PC-9 (cell line): ENCODE results near the gene PAIP1. TPM values are rescaled to one million over a fixed set of nuclear protein-coding genes. Genes with fewer than 3 reads are reported as not detected.
"Not testable (repeated sequence)": the region's sequence is repeated elsewhere in the genome, so short reads cannot be mapped to it uniquely, and the experiment has no call there.

Experiments
- BruUV-seq: library from RNA; stranded (reverse); fragments of 400-500 nt; replicated peaks from 2 replicates; lab custom pipeline; 2021; lab: Mats Ljungman, UMichigan
- CTCF ChIA-PET: fragments of 300-600 bp; sonication (Branson Sonifier 250); formaldehyde crosslinking; loops from one replicate; lab custom pipeline; 2022; ENCODE audit warnings: antibody characterized with exemption; lab: Charles Lee
- POLR2A ChIA-PET: fragments of 300-600 bp; sonication (Branson Sonifier 250); formaldehyde crosslinking; loops from one replicate; lab custom pipeline; 2022; ENCODE audit warnings: antibody characterized with exemption; ENCODE audit not compliant: unreplicated experiment; lab: Charles Lee
- DNase-seq, 2 experiments: peaks; one replicate each; pipeline versions ENCODE4 v3.0.0 to v3.0.0-alpha.2; 2015 to 2022; ENCODE audit warnings: mixed read lengths in 1 of 2
- H2AFZ ChIP-seq: fragments of 200-600 bp; sonication (generic); 2 replicates; pipeline ENCODE4 v1.8.1; 2017; ENCODE audit warnings: antibody characterized with exemption
- H3F3A ChIP-seq: fragments of 200-600 bp; sonication (generic); 2 replicates; pipeline ENCODE4 v1.8.1; 2017; ENCODE audit warnings: antibody characterized with exemption, mild to moderate bottlenecking, low read depth; ENCODE audit not compliant: insufficient read depth
- H3K27ac ChIP-seq: fragments of 200-600 bp; sonication (generic); 2 replicates; pipeline ENCODE4 v1.6.1; 2016; ENCODE audit warnings: mixed run types
- H3K27me3 ChIP-seq: fragments of 200-600 bp; sonication (generic); 2 replicates; pipeline ENCODE4 v1.6.1; 2016; ENCODE audit warnings: low read depth, mixed run types; ENCODE audit not compliant: insufficient read depth
- H3K36me3 ChIP-seq: fragments of 200-600 bp; sonication (generic); 2 replicates; pipeline ENCODE4 v1.6.1; 2016; ENCODE audit warnings: low read depth, mixed run types
- H3K4me1 ChIP-seq: fragments of 200-600 bp; sonication (generic); replicated peaks from 2 replicates; pipeline ENCODE4 v1.6.1; 2016; ENCODE audit warnings: mixed run types; ENCODE audit not compliant: insufficient read depth
- H3K4me2 ChIP-seq: fragments of 200-600 bp; sonication (generic); 2 replicates; pipeline ENCODE4 v1.6.1; 2017; ENCODE audit warnings: mixed run types
- H3K4me3 ChIP-seq: fragments of 200-600 bp; sonication (generic); 2 replicates; pipeline ENCODE4 v1.6.1; 2016; ENCODE audit warnings: mixed run types
- H3K79me2 ChIP-seq: fragments of 200-600 bp; sonication (generic); 2 replicates; pipeline ENCODE4 v1.6.1; 2017; ENCODE audit warnings: low read depth, mixed run types
- H3K9me2 ChIP-seq: fragments of 200-600 bp; sonication (generic); 2 replicates; pipeline ENCODE4 v1.8.1; 2017; ENCODE audit warnings: mild to moderate bottlenecking; ENCODE audit not compliant: insufficient read depth
- H3K9me3 ChIP-seq: fragments of 200-600 bp; sonication (generic); 2 replicates; pipeline ENCODE4 v1.8.1; 2016; ENCODE audit warnings: low read depth; ENCODE audit not compliant: insufficient read depth
- H4K20me1 ChIP-seq: fragments of 200-600 bp; sonication (generic); 2 replicates; pipeline ENCODE4 v1.8.1; 2017; ENCODE audit not compliant: insufficient read depth
- EZH2 ChIP-seq: fragments of 200-600 bp; sonication (generic); IDR thresholded peaks from 2 replicates; pipeline ENCODE4 v1.8.0; 2017; ENCODE audit warnings: antibody characterized with exemption, low read depth
- intact Hi-C: fragments of 100-400 bp; cut with micrococcal nuclease; formaldehyde crosslinking; loops from one replicate; pipeline ENCODE4 v1.10.0; 2022; ENCODE audit not compliant: unreplicated experiment
- total RNA-seq: library from RNA; stranded (reverse); gene quantifications from 2 replicates; pipeline ENCODE4 v1.2.3, GENCODE V29; 2021
- TF ChIP-seq, protein P1 (sequence below): fragments of 200-600 bp; sonication (generic); conservative IDR thresholded peaks from 2 replicates; pipeline ENCODE4 v1.6.1; 2017; ENCODE audit warnings: mixed run types, antibody characterized with exemption, mild to moderate bottlenecking, moderate library complexity

PAIP1 gene
- total RNA-seq, 1 experiment from 2014 or later = 191 TPM

DNA sequence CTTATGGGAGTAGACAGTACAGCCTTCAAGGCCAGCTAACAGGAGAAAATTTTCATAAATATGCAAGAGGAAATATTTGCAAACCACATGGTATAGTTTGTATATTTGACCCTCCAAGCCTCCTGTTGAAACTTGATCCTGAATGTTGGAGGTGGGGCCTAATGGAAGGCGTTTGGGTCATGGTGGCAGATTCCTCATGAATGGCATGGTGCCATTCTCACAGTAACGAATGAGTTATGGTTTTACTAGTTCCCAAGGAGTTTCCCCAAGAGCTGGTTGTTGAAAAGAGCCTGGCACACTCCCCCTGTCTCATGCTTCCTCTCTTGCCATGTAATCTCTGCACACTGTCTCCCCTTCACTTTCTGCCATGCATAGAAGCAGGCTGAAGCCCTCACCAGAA lies 3.3 kb upstream of the PAIP1 start:
- Histone ChIP-seq H3K27me3 (no peaks in the 10 kb centered on the region), H3K4me3 (no peak overlapping the region), H3K36me3 (peaks cover 6% of the 10 kb centered on the region; the same call in 1 of the 2 replicates), H3K79me2 (peaks cover 13% of the 10 kb centered on the region), H3K27ac (no peak overlapping the region), H3K4me2 (no peak overlapping the region), H4K20me1 (peaks cover under 1% of the 10 kb centered on the region; the same call in 1 of the 2 replicates), H3K9me3 (no peaks in the 10 kb centered on the region), H2AFZ (no peak overlapping the region), H3F3A (peaks cover 18% of the 10 kb centered on the region; the same call in 1 of the 2 replicates), H3K4me1 (peaks cover 15% of the 10 kb centered on the region), H3K9me2 (no peaks in the 10 kb centered on the region)
- CTCF ChIA-PET = interaction anchor here (1.3 kb wide), 1 partner anchor 71 kb away, joined by 3 read pairs; no protein-coding TSS in a partner anchor
- TF ChIP-seq EZH2 = no peak
- TF ChIP-seq, protein P1, sequence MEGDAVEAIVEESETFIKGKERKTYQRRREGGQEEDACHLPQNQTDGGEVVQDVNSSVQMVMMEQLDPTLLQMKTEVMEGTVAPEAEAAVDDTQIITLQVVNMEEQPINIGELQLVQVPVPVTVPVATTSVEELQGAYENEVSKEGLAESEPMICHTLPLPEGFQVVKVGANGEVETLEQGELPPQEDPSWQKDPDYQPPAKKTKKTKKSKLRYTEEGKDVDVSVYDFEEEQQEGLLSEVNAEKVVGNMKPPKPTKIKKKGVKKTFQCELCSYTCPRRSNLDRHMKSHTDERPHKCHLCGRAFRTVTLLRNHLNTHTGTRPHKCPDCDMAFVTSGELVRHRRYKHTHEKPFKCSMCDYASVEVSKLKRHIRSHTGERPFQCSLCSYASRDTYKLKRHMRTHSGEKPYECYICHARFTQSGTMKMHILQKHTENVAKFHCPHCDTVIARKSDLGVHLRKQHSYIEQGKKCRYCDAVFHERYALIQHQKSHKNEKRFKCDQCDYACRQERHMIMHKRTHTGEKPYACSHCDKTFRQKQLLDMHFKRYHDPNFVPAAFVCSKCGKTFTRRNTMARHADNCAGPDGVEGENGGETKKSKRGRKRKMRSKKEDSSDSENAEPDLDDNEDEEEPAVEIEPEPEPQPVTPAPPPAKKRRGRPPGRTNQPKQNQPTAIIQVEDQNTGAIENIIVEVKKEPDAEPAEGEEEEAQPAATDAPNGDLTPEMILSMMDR = no peak
- POLR2A ChIA-PET = interaction anchor here (0.6 to 0.7 kb wide), 2 partner anchors 9 to 44 kb away, joined by 3 to 4 read pairs; no protein-coding TSS in a partner anchor
- intact Hi-C loops = no loop called here
- no TSS peak for BruUV-seq
- peak; percentile 43 to 50 for DNase-seq

DNA sequence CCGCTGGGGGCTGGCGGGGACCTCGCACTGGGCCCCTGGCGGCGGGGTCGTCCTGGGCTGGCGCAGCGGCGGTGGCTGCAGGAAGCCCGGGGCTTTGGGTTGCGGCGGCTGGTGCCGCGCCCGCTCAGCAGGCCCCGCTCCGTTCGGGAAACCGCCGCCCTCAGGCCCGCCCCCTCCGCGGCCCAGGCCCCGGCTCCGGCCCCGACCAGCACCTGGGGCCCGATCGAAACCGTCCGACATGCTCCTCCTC lies 345 bp downstream of the PAIP1 start:
- BruUV-seq, H3K9me3 ChIP-seq, POLR2A ChIA-PET, H3K9me2 ChIP-seq, CTCF ChIA-PET, H3K27me3 ChIP-seq, DNase-seq: not testable (repeated sequence)
- intact Hi-C loops = loop anchor here (1.0 to 5.0 kb wide), 5 partner anchors 41 to 1252 kb away; partner anchors contain the start of genes C5orf34, MRPS30 and ZNF131
- Histone ChIP-seq H4K20me1 (peaks cover 35% of the 10 kb centered on the region), H3F3A (peaks cover 18% of the 10 kb centered on the region; the same call in 1 of the 2 replicates), H3K4me3 (peak overlapping the region; percentile 88), H2AFZ (peak overlapping the region; percentile 95), H3K4me2 (peak overlapping the region; percentile 94), H3K79me2 (peaks cover 49% of the 10 kb centered on the region), H3K4me1 (peaks cover 34% of the 10 kb centered on the region), H3K36me3 (peaks cover 41% of the 10 kb centered on the region), H3K27ac (peak overlapping the region; percentile 76)

DNA sequence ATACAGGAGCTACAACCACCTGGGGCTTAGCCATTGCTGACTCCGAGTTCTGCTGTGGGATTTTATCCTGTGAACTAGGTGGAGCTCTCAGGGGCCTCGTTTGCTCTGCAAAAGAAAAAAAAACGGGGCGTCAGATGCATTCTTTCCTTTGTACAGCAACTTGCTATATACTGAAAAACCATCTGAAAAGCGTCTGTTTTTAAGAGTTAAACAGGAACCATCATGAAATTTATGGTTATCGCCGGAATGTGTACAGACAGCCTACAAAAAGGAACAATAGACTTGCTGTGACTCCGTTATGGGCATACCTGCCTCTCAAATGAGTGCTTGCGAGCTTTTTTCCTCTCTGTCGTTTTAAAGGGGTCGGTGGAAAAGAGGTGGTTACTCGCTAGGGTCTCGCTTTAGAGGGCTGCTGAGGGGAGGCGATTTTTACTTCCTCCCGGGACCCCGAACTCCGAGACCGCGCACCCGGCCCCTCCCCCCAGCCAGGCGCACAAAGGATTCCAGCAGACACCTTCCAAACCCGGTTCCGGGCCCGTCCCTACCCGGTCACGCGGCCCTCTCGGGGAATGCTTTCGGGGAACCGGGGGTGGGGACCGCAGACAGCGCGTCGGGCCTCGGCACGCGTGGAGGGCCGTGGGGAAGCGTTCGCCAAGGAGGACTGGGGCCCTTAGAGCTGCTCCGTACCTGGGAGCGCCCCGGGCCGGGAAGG lies 826 bp downstream of the PAIP1 start:
- intact Hi-C loops = loop anchor here (1.0 to 5.0 kb wide), 5 partner anchors 41 to 1253 kb away; partner anchors contain the start of genes C5orf34, MRPS30 and ZNF131
- peaks cover 53% of the 10 kb centered on the region for H3K79me2 ChIP-seq
- no peaks in the 10 kb centered on the region for H3K27me3 ChIP-seq
- no peaks in the 10 kb centered on the region for H3K9me2 ChIP-seq
- peak overlapping the region; percentile 94 for H3K4me2 ChIP-seq
- peak in 1 of 2 experiments; percentile 73 for DNase-seq
- peaks cover 34% of the 10 kb centered on the region for H3K4me1 ChIP-seq
- peaks cover 18% of the 10 kb centered on the region; the same call in 1 of the 2 replicates for H3F3A ChIP-seq
- H3K4me3 ChIP-seq = peak overlapping the region; percentile 88
- H4K20me1 ChIP-seq = peaks cover 39% of the 10 kb centered on the region
- H3K27ac ChIP-seq = peak overlapping the region; percentile 76
- BruUV-seq = TSS peak; percentile 30
- H2AFZ ChIP-seq = peak overlapping the region; percentile 95
- H3K36me3 ChIP-seq = peaks cover 45% of the 10 kb centered on the region
- POLR2A ChIA-PET = interaction anchor here (0.6 to 0.7 kb wide), 4 partner anchors 10 to 377 kb away, joined by 3 to 7 read pairs (median 4); no protein-coding TSS in a partner anchor
- H3K9me3 ChIP-seq = no peaks in the 10 kb centered on the region
- CTCF ChIA-PET = interaction anchor here (0.6 to 0.7 kb wide), 2 partner anchors 71 to 126 kb away, joined by 3 to 4 read pairs; no protein-coding TSS in a partner anchor
- TF ChIP-seq, protein P1 = no peak
- no peak for TF ChIP-seq EZH2
